HG02678 (cell line): ENCODE results near the gene TCF12.

Source experiments
- ATAC-seq: cut with Tn5 transposase; IDR thresholded peaks from one replicate; pipeline ENCODE4 v1.9.1; 2021; ENCODE audit warnings: mild to moderate bottlenecking, moderate library complexity; ENCODE audit not compliant: unreplicated experiment

The TCF12 gene

DNA sequence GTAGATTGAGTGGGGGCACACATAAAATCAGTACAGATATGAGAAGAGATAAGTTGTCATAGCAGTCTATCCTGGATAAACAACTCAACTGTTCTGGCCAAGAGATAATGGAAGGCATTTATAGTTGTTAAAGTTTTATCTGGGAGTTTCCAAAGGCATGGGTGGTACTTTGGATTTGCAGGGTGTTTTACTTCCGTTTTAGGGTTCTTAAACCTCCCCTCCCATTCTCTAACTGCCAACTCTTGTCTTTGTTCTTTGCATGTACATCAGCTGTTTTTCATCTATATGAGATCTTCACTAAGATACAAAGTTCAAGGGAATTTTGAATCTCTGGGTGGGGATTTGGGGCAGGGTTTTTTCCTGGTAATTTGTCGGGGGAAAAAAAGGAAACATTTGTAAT is 283.1 kb downstream of the TCF12 start:
- no peak for ATAC-seq

DNA sequence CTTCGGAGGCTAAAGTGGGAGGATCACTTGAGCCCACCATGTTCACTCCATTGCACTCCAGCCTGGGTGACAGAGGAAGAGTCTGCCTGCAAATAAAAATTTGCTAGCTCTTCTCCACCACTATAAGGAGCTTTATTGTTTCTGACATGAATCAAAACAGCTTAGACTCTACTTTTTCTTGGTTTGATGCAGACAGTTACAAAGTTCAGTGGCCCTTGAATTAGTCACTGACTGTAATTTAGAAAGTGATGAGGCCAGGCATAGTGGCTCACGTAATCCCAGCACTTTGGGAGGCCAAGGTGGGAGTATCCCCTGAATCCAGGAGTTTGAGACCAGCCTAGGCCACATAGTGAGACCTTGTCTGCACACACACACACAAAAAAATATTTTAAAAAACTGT is 285.5 kb downstream of the TCF12 start:
- no peak for ATAC-seq

DNA sequence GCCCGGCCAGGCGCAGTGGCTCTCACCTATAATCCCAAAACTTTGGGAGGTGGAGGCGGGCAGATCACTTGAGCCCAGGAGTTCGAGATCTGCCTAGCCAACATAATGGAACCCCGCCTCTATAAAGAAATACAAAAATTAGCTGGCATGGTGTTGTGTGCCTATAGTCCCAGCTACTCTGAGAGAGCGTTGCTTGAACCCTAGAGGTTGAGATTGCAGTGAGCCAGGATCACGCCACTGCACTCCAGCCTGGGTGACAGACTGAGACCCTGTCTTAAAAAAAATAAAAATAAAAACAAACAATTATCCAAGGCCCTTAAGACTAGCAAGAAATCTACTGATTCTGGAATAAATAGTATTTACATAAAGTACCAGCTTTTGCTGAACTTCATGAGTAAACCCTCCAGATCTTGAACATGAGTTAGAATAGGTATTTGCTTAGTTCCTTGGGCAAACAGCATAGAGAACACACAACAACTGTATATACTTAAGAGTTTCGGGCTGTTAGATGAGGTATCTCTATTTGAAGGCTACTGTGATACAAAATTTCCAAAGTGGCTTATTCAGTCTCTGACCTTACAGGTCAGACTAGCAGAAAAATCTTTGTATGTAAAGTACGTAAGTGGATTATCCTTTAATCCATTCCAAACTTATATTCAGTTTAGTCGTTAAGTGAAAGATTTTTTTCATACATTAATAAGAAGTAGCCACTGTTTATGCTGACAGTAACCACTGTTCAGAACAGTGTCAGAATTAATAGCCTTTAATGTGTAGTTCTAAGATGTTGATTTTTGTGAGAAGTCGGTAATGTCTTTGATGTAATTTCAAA is 286.8 kb downstream of the TCF12 start:
- ATAC-seq: no peak

DNA sequence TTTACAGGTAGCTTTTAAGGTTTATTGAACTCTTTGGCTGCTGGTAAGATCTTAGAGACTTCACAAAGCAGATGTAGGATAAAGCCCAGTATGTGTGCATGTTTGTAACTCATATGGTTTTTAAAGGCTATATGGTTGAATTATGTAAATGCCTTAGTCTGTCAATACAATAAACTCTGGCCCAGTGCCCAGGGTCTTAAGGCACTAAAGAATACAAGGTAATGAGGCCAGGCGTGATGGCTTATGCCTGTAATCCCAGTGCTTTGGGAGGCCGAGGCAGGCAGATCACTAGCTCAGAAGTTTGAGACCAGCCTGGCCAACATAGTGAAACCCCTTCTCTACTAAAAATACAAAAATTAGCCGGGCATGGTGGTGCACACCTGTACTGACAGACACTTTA is 287.6 kb downstream of the TCF12 start:
- ATAC-seq: no peak

DNA sequence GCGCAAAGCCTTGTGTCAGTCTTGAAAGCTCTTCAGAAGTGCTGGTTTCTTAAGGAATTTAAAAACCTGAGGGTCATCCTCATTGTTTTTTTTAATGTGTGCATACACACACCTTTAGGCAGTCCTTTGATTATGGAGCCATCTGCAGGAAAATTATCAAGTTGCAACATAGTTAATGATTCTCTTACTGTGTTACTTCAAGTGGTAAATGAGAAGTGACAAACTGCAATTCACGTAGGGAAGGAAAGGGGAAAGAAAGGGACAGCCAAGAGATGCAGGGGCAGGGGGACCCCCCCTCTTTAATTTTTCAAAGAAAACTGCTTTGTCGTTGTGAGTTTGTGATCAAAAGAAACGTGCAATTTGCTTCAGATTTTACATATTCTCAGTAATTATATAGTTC is 295.4 kb downstream of the TCF12 start:
- no peak for ATAC-seq

DNA sequence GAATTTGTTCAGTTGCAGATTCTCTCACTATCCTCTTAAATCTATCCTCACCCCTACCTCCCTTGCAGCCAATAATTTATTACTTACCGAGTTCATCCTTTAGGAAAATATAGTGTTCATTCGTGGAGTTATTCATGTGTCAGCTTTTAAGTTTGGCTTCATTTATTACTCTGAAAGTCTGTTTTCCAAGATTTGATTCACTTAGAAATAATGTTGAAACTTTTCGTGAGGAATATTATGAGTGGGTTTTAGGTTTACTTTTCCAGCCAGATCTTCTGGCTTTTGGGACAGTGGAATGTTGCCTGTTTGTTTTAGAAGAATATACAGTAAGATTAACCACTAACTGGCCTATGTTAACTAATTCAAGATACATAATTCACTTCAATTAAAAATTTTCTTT is 296.9 kb downstream of the TCF12 start:
- no peak for ATAC-seq

- ATAC-seq: no peak
Measured at GRCh38 chr15:57215881-57216280, 297.4 kb downstream of the TCF12 start.

DNA sequence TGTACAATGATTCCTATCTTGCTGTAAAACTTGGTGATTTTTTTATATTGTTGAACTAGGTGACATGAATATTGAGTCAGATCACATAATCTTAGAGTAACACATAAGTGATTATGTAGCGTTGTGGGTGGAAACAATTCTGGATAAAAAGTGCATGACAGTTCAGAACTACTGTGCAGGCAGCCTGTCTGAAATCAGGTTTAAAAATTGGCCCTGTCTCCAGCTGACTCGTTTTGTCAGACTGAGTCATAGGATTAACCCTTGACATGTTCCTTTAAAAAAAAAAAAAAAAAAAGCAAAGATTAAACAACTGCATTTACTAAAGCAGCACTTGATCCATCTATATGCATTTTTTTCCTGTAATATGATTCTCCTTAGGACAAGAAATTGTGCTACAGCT is 297.8 kb downstream of the TCF12 start:
- ATAC-seq: no peak

GRCh38 chr15:57217778-57218598 is 299.5 kb downstream of the TCF12 start:
- ATAC-seq: no peak

GRCh38 chr15:57218826-57219576 is 300.6 kb downstream of the TCF12 start:
- ATAC-seq: no peak

GRCh38 chr15:57220205-57220604 is 301.8 kb downstream of the TCF12 start:
- no peak for ATAC-seq

DNA sequence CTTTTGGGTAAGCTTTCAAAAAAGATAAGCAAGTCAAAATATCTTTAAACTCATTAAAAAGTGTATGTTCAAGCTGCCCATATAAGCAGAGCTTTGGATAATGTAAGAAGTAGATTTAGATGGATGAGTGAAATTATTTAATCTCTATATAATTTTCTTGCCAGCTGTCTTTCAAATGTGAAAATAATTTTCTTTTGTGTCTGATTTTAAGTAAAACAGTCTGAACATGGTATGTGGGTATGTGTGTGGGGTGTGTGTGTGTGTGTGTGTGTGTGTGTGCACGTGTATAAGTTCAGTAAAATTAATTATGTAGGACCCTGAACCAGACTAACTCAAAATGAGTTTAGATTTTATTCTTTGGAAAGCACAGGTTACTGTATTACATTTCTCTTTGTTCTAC is 302.7 kb downstream of the TCF12 start:
- ATAC-seq: no peak

DNA sequence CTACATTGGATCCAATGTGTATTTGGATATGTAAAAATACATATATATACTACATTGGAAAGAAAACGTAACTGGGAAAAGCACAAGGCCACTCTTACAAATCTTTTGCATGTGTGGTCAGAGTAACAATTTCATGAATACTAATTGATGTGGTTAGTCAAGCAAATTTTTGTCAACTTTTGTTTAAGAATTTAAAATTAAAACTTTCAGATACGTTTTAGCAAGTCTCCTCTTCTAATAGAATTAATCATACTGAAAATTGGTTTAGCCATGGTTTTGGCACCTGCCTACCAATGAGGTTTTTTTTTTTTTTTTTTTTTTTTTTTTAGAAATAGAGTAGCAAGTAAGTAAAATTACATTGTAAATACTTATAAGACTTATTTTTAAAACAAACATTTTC is 304.9 kb downstream of the TCF12 start:
- ATAC-seq: no peak

- ATAC-seq: no peak
Measured at GRCh38 chr15:57223887-57224286, 305.4 kb downstream of the TCF12 start.

GRCh38 chr15:57224664-57225063 is 306.2 kb downstream of the TCF12 start:
- ATAC-seq: no peak

- no peak for ATAC-seq
Measured at GRCh38 chr15:57227166-57227565, 308.7 kb downstream of the TCF12 start.

- ATAC-seq: no peak
Measured at GRCh38 chr15:57227899-57228298, 309.5 kb downstream of the TCF12 start.

DNA sequence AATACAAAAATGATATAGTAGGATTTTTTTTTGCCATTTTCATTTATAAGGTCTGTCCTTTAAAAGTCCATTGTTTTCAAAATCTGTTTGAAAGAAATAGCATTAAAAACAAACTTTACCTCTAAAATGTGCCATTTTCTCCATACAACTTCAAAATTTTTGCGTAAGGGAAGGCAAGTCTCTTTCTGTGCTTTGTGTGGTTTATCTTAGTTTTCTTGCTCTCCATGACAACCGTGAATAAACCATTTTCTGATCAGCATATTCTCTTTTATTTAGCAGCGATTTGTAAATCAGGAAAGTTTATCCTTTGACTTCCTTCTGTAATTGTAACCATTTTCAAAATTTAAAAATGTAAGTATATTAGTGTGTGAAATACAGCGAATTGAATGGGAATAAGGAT is 310.0 kb downstream of the TCF12 start:
- no peak for ATAC-seq

- no peak for ATAC-seq
Measured at GRCh38 chr15:57229051-57229450, 310.6 kb downstream of the TCF12 start.

- ATAC-seq: no peak
Measured at GRCh38 chr15:57231559-57231958, 313.1 kb downstream of the TCF12 start.

DNA sequence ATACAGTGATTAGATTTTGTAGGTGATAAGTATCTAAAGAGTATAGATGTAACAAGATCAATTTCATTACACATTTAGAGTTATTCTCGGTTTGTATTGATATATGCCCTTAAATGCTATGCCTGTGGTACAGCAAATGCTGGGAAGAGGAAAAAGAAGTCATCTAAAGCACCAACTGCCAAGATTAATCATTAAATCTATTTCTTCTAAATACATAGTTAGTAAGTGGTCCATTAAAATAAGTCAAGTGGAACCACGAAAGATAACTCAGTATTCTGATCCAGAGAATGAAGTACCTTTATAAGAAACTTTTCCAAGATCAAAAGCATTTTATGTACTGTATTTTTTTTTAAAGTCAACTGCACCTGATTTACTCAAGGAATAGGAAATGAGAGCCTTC is 315.7 kb downstream of the TCF12 start:
- no peak for ATAC-seq

DNA sequence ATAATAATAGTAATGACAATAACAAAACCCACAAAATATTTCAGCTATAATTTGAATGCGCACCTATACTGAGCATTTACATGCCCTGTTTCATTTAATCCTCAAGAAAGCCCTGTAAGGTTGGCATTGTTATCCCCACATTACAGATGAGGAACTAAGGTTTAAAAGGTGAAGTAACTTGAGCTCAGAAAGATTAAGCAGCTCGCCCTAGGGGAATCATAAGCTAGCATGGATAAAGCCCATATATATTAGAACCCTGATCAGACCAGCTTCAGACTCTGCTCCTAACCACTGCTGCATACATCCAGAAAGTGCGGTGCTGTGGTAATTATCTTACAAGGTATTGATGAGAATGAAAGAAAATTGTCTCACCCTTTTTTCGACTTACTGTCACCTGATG is 316.7 kb downstream of the TCF12 start:
- no peak for ATAC-seq
